Immature natural killer cell (primary cell): Measurements from ENCODE around the gene DMAP1. TPM values are rescaled to one million over a fixed set of nuclear protein-coding genes. Genes with fewer than 3 reads are reported as not detected.

ENCODE experiments used
- DNase-seq, 3 donors: peaks; one replicate each; pipeline ENCODE4 v3.0.0; 2022; ENCODE audit warnings: mixed read lengths in 1 of 3
- H3K27ac Mint-ChIP-seq, 6 donors: one replicate each; pipeline ENCODE4 v1.8.0; 2020; ENCODE audit warnings: mixed read lengths in 6 of 6, mild to moderate bottlenecking in 5 of 6, inconsistent platforms in 4 of 6, moderate library complexity in 3 of 6
- H3K27me3 Mint-ChIP-seq, 3 donors: one replicate each; pipeline ENCODE4 v1.8.0; 2020 to 2021; ENCODE audit warnings: low read depth in 3 of 3, mild to moderate bottlenecking in 3 of 3, mixed read lengths in 3 of 3, moderate library complexity in 3 of 3, inconsistent platforms in 1 of 3
- H3K36me3 Mint-ChIP-seq, 3 donors: one replicate each; pipeline ENCODE4 v1.8.0; 2020; ENCODE audit warnings: mixed read lengths in 3 of 3, inconsistent platforms in 2 of 3, mild to moderate bottlenecking in 2 of 3
- H3K4me1 Mint-ChIP-seq, 2 donors: one replicate each; pipeline ENCODE4 v1.8.0; 2020; ENCODE audit warnings: inconsistent platforms in 2 of 2, mild to moderate bottlenecking in 2 of 2, mixed read lengths in 2 of 2, moderate library complexity in 1 of 2
- H3K4me3 Mint-ChIP-seq, 5 donors: one replicate each; pipeline ENCODE4 v1.8.0; 2020; ENCODE audit warnings: mild to moderate bottlenecking in 5 of 5, mixed read lengths in 5 of 5, inconsistent platforms in 3 of 5, moderate library complexity in 3 of 5
- H3K9me3 Mint-ChIP-seq, 6 donors: one replicate each; pipeline ENCODE4 v1.8.0; 2020; ENCODE audit warnings: mild to moderate bottlenecking in 6 of 6, mixed read lengths in 6 of 6, inconsistent platforms in 4 of 6, moderate library complexity in 3 of 6
- polyA plus RNA-seq, 3 donors: library from polyadenylated mRNA; unstranded; fragments of 300-500 nt; fragmentation: Illumina TruSeq; gene quantifications; one replicate each; pipeline ENCODE4 v1.2.3, GENCODE V29; 2021

Gene DMAP1
- polyA plus RNA-seq, 3 donors from 2014 or later = 29.4 to 44.3 (median 39.8) TPM

DNA sequence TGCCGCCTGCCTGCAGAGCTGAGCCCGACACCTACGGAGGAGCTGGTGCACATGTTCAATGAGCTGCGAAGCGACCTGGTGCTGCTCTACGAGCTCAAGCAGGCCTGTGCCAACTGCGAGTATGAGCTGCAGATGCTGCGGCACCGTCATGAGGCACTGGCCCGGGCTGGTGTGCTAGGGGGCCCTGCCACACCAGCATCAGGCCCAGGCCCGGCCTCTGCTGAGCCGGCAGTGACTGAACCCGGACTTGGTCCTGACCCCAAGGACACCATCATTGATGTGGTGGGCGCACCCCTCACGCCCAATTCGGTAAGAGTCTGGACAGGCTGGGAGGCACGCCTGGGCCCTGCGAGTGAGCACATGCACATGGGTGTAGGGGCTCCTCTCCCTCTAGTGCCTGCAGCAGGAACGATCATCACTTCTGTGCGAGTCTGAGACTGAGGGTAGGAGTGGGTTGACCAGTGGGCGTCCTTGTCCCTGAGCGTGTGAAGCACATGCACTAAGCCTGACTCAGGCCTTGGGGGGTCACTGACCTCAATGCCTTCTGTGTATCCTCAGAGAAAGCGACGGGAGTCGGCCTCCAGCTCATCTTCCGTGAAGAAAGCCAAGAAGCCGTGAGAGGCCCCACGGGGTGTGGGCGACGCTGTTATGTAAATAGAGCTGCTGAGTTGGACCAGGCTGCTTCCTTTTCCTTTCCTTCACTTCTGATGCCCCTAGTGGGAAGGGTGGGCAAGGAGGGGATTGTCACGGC lies 6.9 kb downstream of the DMAP1 start:
- H3K4me3 Mint-ChIP-seq = no peak overlapping the region
- DNase-seq = no peak
- H3K4me1 Mint-ChIP-seq = peaks cover 23 to 36% of the 10 kb centered on the region in 2 donors
- peaks cover 4 to 19% (median 8%) of the 10 kb centered on the region in 3 donors for H3K36me3 Mint-ChIP-seq
- H3K27me3 Mint-ChIP-seq = peaks cover 0 to 3% (median 2%) of the 10 kb centered on the region in 3 donors
- H3K27ac Mint-ChIP-seq = no peak overlapping the region
- H3K9me3 Mint-ChIP-seq = no peaks in the 10 kb centered on the region

DNA sequence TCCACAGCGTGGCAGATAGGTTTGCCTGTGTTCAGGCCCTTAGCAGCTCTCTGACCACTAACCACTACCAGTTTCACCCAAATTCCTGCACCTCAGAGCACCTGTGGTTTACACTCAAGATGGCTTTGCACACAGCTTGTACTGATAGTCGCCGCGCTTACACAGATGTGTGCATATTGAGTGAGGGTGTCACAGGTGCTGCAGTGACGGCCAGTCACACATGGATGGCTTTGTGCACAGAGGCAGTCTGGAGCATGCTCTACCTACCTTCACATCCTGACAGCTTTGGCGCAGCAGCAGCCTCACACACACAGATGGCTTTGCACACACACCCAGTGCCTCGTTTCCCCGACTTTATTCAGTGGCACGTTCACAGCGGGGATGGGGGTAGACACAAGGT lies 7.5 kb downstream of the DMAP1 start:
- Mint-ChIP-seq H3K9me3 (no peaks in the 10 kb centered on the region), H3K36me3 (peaks cover 4 to 16% (median 8%) of the 10 kb centered on the region in 3 donors), H3K4me1 (peaks cover 21 to 31% of the 10 kb centered on the region in 2 donors), H3K4me3 (no peak overlapping the region), H3K27ac (no peak overlapping the region), H3K27me3 (peaks cover 0 to 3% (median 2%) of the 10 kb centered on the region in 3 donors)
- no peak for DNase-seq

DNA sequence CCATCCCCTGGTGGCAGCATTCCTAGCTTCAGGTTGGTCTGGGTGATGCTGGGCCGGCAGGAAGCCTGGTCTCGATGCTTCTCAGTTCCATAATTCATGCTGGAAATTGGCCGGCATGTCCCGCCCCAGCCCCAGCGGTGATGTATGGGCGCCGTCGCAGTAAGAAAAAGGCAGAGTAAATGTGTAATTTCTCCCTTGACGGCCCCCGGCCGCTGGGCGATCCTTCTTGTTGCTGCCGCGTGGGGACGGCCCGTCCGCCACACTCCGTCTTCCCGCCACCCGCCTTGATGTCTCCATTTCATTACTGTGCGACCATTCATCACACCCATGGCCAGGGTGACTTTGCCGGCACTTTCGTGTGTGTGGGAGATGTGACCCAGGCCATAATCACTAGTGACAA lies 8.5 kb downstream of the DMAP1 start:
- DNase-seq = no peak
- Mint-ChIP-seq H3K36me3 (peaks cover 4 to 16% (median 8%) of the 10 kb centered on the region in 3 donors), H3K4me3 (peak overlapping the region in 1 of 5 donors; percentile 34), H3K27me3 (peaks cover 0 to 3% (median 2%) of the 10 kb centered on the region in 3 donors), H3K27ac (no peak overlapping the region), H3K4me1 (peaks cover 21% of the 10 kb centered on the region in 2 donors), H3K9me3 (no peaks in the 10 kb centered on the region)

DNA sequence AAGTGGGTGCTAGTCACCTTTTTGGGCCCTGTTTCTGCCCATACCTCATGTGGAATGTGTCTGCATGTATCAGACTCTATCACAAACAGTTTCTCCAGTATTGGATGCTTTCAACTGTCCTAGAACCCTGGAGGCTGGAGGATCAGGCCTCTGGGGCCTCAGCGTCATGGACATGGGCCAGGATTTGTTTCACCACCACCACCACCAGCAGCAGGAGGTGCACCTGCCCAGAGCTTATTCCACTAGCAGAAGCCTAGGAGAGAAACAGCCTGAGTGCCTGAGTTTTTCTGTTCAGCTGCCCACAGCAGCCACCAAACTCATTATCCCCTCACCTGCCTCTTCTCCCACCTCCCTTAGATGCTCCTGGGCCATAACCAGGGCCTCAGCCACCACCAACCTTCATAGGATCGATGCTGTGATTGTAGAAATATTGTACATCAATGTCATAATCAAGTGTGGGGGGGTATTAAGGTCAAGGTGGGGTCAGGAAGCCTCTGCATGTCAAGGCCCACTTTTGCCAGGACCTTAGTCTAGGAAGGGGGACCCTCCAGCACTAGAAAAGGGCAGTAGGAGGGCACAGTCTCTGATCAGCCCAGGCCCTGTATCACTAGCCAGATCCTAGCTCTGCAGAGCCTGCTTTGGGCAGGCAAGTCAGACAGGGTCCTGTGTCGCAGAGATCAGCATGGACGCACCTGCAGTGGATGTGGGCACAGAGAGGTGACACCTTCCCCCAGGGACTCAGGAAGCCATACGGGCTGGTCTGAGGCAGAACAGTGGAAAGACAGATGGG lies 9.3 kb downstream of the DMAP1 start:
- Mint-ChIP-seq H3K9me3 (no peaks in the 10 kb centered on the region), H3K36me3 (peaks cover 4 to 16% (median 8%) of the 10 kb centered on the region in 3 donors), H3K4me3 (peak overlapping the region in 1 of 5 donors; percentile 26), H3K4me1 (peaks cover 12 to 14% of the 10 kb centered on the region in 2 donors), H3K27ac (peak overlapping the region in 2 of 6 donors; percentile 27 to 63), H3K27me3 (peaks cover 0 to 3% (median 2%) of the 10 kb centered on the region in 3 donors)
- DNase-seq = no peak

DNA sequence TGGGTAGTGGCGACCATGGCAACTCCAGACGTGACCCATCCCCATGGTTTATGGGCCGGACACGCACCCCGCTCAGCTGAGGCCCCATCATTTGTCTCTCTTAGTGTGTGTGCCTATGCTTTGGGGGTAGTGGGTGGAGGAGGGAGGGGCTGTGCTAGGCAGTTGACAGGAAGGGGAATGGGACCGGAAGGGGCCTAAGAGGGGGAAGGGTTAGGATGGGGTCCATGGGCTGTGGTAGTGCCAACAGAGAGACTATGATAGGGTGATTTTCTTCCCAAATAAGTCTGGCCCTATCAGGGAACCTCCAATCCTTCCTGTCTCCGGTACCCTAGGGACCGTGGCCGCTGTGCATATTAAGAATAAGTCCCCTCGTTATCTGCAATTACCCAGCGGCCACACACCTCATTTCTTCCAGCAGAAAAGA lies 9.9 kb downstream of the DMAP1 start:
- peak overlapping the region in 1 of 6 donors; percentile 27 for H3K27ac Mint-ChIP-seq

DNA sequence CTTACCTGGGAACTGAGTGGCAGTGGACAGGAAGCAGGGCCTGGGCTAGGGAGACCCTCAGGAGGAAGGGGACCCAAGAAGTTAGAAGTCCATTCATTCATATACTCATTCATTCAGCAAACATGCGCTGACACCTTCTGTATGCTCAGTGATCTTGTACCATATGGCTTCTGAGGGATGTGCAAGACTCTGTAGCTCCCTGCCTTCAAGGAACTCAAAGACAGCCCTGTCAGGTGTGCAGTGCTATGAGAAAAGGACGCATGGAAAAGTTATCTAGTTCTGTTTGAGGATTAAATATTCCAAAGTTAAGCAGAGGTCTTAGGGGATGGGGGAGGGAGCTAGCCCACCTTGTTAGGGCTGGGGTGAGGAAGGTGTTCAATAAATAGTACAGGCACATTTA lies 12.5 kb downstream of the DMAP1 start:
- H3K4me1 Mint-ChIP-seq = peaks cover 9 to 13% of the 10 kb centered on the region in 2 donors

More for the DNA sequence above, 9.9 kb downstream of the DMAP1 start:
- peaks cover 4 to 15% (median 8%) of the 10 kb centered on the region in 3 donors for H3K36me3 Mint-ChIP-seq
- no peak for DNase-seq
- H3K4me3 Mint-ChIP-seq = no peak overlapping the region
- peaks cover 9 to 13% of the 10 kb centered on the region in 2 donors for H3K4me1 Mint-ChIP-seq
- peaks cover 0 to 3% (median 2%) of the 10 kb centered on the region in 3 donors for H3K27me3 Mint-ChIP-seq
- no peaks in the 10 kb centered on the region for H3K9me3 Mint-ChIP-seq

DNA sequence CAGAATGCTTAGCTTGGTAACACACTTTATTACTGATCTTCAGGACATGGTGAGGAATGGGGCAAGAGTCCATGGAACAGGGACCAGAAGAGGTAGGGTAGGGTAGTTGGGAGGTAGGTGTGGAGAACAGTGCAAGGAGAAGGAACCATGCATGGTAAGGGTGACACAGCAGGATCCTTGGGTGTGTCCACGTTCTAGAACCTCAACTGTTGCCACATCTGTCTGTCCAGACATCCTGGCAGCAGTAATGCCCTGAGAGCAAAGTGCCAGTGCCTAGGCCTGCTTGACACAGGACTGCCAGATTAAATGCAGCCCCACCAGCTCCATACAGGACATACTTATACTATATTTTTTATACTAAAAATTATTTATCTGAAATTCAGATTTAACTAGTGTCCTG lies 13.9 kb downstream of the DMAP1 start:
- Mint-ChIP-seq H3K27ac (peak overlapping the region in 1 of 6 donors; percentile 17), H3K36me3 (peaks cover 0 to 5% (median 4%) of the 10 kb centered on the region in 3 donors), H3K4me1 (peaks cover 9 to 13% of the 10 kb centered on the region in 2 donors), H3K27me3 (peaks cover 0 to 3% (median 0%) of the 10 kb centered on the region in 3 donors), H3K9me3 (no peaks in the 10 kb centered on the region), H3K4me3 (no peak overlapping the region)
- DNase-seq = no peak

More for the DNA sequence above, 12.5 kb downstream of the DMAP1 start:
- peaks cover 0 to 5% (median 5%) of the 10 kb centered on the region in 3 donors for H3K36me3 Mint-ChIP-seq
- DNase-seq = no peak
- peaks cover 0 to 3% (median 0%) of the 10 kb centered on the region in 3 donors for H3K27me3 Mint-ChIP-seq
- no peak overlapping the region for H3K27ac Mint-ChIP-seq
- H3K9me3 Mint-ChIP-seq = no peaks in the 10 kb centered on the region
- H3K4me3 Mint-ChIP-seq = no peak overlapping the region

DNA sequence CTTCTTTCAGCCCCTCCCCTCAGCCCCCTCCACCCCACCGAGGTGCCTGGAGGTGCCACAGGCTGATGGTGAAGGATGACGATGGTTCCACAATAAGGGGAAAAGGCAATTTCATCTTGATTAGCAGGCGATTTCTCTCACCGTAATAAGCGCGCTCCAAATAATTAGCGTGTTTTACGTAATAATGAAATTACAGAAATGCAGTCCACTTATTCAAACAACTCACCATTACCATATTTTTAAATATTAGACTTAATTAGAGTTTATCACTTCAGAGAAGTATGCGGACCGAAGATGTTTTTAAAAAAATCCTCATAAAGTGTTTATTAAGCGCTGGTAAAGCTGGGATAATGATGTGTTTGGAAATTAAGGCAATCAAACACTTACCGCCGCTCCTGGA lies 14.9 kb downstream of the DMAP1 start:
- peaks cover 7 to 9% of the 10 kb centered on the region in 2 donors for H3K4me1 Mint-ChIP-seq
- peaks cover 0 to 8% (median 6%) of the 10 kb centered on the region in 3 donors for H3K36me3 Mint-ChIP-seq
- H3K27me3 Mint-ChIP-seq = peaks cover 0 to 3% (median 0%) of the 10 kb centered on the region in 3 donors
- no peak overlapping the region for H3K4me3 Mint-ChIP-seq
- no peak overlapping the region for H3K27ac Mint-ChIP-seq
- no peaks in the 10 kb centered on the region for H3K9me3 Mint-ChIP-seq
- no peak for DNase-seq

DNA sequence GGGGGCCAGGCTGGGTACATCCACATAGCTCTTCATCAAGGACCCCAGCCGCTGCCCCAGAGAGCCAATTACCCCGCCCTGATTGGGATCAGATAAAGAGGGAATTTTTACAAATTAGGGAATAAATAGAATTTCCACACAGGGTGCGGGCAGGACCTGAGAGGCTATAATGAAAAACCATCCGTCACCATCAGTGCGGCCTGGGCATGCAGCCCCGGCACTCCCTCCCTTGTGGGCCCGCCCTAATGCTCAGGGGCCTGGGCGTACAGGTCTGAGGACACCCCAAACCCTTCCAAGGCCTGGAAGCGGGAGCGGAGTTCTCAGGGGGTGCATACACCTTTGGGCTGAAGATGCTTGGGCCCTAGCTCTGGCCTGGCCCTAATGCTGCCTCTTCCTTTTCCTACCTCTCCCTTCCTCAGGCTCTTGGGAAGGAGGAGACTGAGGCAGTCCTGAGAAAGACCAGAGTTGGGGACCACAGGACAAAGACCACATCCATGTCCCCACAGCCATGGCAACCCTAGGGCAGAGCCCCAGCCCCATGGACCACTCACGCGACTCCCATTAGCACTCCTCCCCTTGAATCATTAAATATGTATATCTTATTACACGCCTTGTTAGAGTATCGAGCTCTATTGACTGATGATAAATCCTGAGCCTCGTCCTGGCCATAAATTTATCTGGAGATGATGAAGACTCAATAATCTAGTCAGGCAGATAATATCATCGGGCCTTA lies 16.3 kb downstream of the DMAP1 start:
- no peak for DNase-seq
- Mint-ChIP-seq H3K4me1 (no peaks in the 10 kb centered on the region), H3K36me3 (peaks cover 0 to 8% (median 6%) of the 10 kb centered on the region in 3 donors), H3K4me3 (no peak overlapping the region), H3K27ac (no peak overlapping the region), H3K9me3 (no peaks in the 10 kb centered on the region), H3K27me3 (no peaks in the 10 kb centered on the region)

DNA sequence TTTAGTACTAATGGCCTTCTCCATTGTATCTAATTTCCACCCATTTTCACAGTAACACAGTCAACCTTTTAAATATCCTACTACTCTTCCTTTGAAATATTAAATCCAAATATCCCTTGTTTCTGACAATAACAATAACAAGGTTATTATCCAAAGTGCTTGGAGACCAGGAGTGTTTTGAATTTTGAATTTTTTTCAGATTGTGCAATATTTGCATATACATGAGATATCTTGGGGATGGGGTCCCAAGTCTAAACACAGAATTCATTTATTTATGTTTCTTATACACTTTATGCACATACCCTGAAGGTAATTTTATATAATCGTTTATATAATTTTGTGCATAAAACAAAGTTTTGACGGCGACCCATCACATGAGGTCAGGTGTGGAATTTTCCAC lies 17.5 kb downstream of the DMAP1 start:
- Mint-ChIP-seq H3K27ac (peak overlapping the region in 1 of 6 donors; percentile 6), H3K4me3 (no peak overlapping the region), H3K4me1 (no peaks in the 10 kb centered on the region), H3K36me3 (peaks cover 0 to 8% (median 6%) of the 10 kb centered on the region in 3 donors), H3K27me3 (no peaks in the 10 kb centered on the region), H3K9me3 (no peaks in the 10 kb centered on the region)
- no peak for DNase-seq

DNA sequence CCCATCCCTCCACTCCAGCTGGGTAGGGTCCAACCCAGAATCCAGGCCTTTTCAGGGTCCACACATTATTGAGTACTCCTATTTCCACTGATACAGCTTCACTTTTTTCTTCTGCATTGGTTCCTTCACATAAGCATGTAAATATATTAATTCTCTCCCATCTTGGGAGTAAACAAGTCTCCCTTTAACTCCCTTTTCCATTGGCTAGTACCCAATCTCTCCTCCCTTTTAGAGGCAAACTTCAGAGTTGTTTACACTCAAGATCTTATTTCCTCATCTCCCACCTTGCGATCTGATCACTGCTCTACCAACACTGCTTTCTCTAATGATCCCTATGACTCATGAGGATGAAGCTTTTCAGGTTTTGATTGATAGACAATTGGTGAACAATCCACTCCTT lies 20.3 kb downstream of the DMAP1 start:
- H3K4me3 Mint-ChIP-seq = no peak overlapping the region
- no peaks in the 10 kb centered on the region for H3K9me3 Mint-ChIP-seq
- H3K4me1 Mint-ChIP-seq = peaks cover 7 to 8% of the 10 kb centered on the region in 2 donors
- H3K36me3 Mint-ChIP-seq = peaks cover 0 to 8% (median 6%) of the 10 kb centered on the region in 3 donors
- no peaks in the 10 kb centered on the region for H3K27me3 Mint-ChIP-seq
- no peak for DNase-seq
- H3K27ac Mint-ChIP-seq = no peak overlapping the region

DNA sequence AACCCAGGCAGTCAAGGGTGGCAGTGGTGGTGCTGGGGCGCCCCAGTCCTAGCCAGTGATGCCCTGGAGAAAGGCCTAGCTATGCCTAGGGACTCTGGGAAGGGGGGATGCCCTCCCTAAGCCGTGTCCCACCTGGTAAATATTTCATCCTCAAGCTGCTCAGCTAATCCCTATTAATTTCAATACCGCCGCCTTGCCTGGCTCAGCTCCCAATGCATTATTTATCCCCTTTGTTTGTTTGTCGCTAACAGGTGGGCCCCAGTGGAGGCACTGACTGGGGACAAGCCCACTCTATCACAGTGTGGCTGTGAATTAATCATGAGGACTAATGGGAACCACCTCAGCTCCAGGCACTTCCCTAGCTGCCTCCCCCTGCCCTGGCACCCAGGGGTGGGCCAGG lies 22.5 kb downstream of the DMAP1 start:
- Mint-ChIP-seq H3K36me3 (peaks cover 0 to 8% (median 3%) of the 10 kb centered on the region in 3 donors), H3K27me3 (no peaks in the 10 kb centered on the region), H3K9me3 (no peaks in the 10 kb centered on the region), H3K4me3 (no peak overlapping the region), H3K4me1 (peaks cover 8% of the 10 kb centered on the region in 2 donors), H3K27ac (peak overlapping the region in 1 of 6 donors; percentile 52)
- no peak for DNase-seq

DNA sequence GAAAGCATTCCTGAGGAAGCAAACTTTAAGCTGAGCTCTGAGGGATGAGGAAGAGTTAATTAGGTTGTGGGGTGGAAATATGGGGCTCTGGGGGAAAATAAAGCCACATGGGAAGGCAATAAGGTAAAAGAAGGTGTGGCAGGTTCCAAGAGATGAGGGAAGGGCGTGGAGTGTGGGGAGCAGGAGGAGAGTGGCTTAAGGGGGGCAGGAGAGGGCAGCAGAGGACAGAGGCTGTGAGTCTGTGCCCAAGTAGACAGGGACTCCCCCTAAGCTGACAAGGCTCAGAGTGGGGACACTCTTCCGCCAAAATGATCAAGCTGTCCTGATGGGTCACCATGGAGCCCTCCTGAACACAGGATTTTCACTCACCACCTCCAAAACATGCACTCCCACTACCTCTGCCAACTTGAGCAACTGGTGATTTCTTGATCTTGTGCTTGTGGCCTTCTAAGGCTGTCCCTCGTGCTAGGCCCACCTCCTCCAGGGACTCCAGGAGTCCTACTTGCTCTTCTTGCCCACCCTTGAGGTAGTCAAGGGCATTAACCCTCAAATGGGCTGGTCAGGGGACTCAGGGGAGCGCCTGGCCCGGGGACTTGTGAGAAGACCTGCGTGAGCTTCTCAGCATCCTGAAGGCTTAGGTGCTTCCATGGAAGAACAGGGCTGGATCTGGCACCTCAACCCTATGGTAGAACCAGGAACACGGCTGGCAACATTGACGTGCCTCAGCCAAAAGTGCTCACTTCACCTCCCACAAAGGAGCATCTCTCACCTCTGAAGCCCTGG lies 23.4 kb downstream of the DMAP1 start:
- H3K27me3 Mint-ChIP-seq = no peaks in the 10 kb centered on the region
- H3K4me3 Mint-ChIP-seq = no peak overlapping the region
- peaks cover 8% of the 10 kb centered on the region in 2 donors for H3K4me1 Mint-ChIP-seq
- no peak overlapping the region for H3K27ac Mint-ChIP-seq
- peaks cover 0 to 8% (median 3%) of the 10 kb centered on the region in 3 donors for H3K36me3 Mint-ChIP-seq
- no peak for DNase-seq
- no peaks in the 10 kb centered on the region for H3K9me3 Mint-ChIP-seq
